GM18907 (cell line): Measurements from ENCODE around the gene MSANTD1.

Source experiments
- ATAC-seq: cut with Tn5 transposase; IDR thresholded peaks from one replicate; pipeline ENCODE4 v1.9.1; 2021; ENCODE audit warnings: mild to moderate bottlenecking, moderate library complexity; ENCODE audit not compliant: unreplicated experiment

MSANTD1 gene

GRCh38 chr4:3232871-3233271 is 16.1 kb upstream of the MSANTD1 start:
- ATAC-seq, result no peak

- no peak for ATAC-seq
These were observed 15.4 kb upstream of the MSANTD1 start for GRCh38 chr4:3233391-3234071.

GRCh38 chr4:3234171-3235029 is 14.6 kb upstream of the MSANTD1 start:
- no peak for ATAC-seq

- no peak for ATAC-seq
These were observed 14.0 kb upstream of the MSANTD1 start for GRCh38 chr4:3235030-3235345.

- ATAC-seq, result no peak
These were observed 13.4 kb upstream of the MSANTD1 start for GRCh38 chr4:3235581-3235980.

- ATAC-seq, result no peak
These were observed 12.6 kb upstream of the MSANTD1 start for GRCh38 chr4:3236326-3236878.

- no peak for ATAC-seq
These were observed 11.7 kb upstream of the MSANTD1 start for GRCh38 chr4:3237266-3237665.

- no peak for ATAC-seq
These were observed 11.0 kb upstream of the MSANTD1 start for GRCh38 chr4:3237712-3238560.

- no peak for ATAC-seq
These were observed 10.2 kb upstream of the MSANTD1 start for GRCh38 chr4:3238721-3239120.

- ATAC-seq, result no peak
These were observed 9.7 kb upstream of the MSANTD1 start for GRCh38 chr4:3239303-3239702.

GRCh38 chr4:3239998-3240920 is 8.7 kb upstream of the MSANTD1 start:
- no peak for ATAC-seq

GRCh38 chr4:3240936-3241522 is 7.9 kb upstream of the MSANTD1 start:
- no peak for ATAC-seq

- no peak for ATAC-seq
These were observed 6.9 kb upstream of the MSANTD1 start for GRCh38 chr4:3241898-3242524.

- ATAC-seq, result no peak
These were observed 5.7 kb upstream of the MSANTD1 start for GRCh38 chr4:3243136-3243780.

- no peak for ATAC-seq
These were observed 5.0 kb upstream of the MSANTD1 start for GRCh38 chr4:3244002-3244401.

- ATAC-seq, result no peak
These were observed 4.2 kb upstream of the MSANTD1 start for GRCh38 chr4:3244747-3245146.

- no peak for ATAC-seq
These were observed 3.3 kb upstream of the MSANTD1 start for GRCh38 chr4:3245676-3246075.

GRCh38 chr4:3246458-3247398 is 2.2 kb upstream of the MSANTD1 start:
- ATAC-seq, result no peak
